Liver (tissue), 9 donors: ENCODE results near the gene ARHGAP23. TPM values are rescaled to one million over a fixed set of nuclear protein-coding genes. Genes with fewer than 3 reads are reported as not detected.

Source experiments
- DNase-seq: peaks from one replicate; pipeline ENCODE4 v3.0.0-alpha.2; 2017; ENCODE audit warnings: low spot score
- H3K27ac ChIP-seq, 2 donors: one replicate each; pipeline ENCODE4 v1.7.0; 2013; ENCODE audit warnings: inconsistent platforms in 2 of 2, low read length in 2 of 2, control low read depth in 1 of 2, low read depth in 1 of 2, mild to moderate bottlenecking in 1 of 2
- H3K27me3 ChIP-seq, 4 donors: one replicate each; pipeline versions ENCODE4 v1.6.1 to v1.7.0; 2013; ENCODE audit warnings: low read length in 3 of 4, inconsistent platforms in 1 of 4, mild to moderate bottlenecking in 1 of 4, moderate library complexity in 1 of 4; ENCODE audit not compliant: control insufficient read depth in 4 of 4, insufficient read depth in 4 of 4
- H3K36me3 ChIP-seq, 4 donors: one replicate each; pipeline versions ENCODE4 v1.6.1 to v1.7.0; 2013; ENCODE audit warnings: low read length in 3 of 4, mild to moderate bottlenecking in 3 of 4, low read depth in 1 of 4, moderate library complexity in 1 of 4; ENCODE audit not compliant: control insufficient read depth in 4 of 4, insufficient read depth in 3 of 4
- H3K4me1 ChIP-seq, 4 donors: one replicate each; pipeline versions ENCODE4 v1.6.1 to v1.7.0; 2013; ENCODE audit warnings: low read length in 3 of 4, mild to moderate bottlenecking in 3 of 4, moderate library complexity in 1 of 4; ENCODE audit not compliant: control insufficient read depth in 4 of 4, insufficient read depth in 4 of 4
- H3K4me3 ChIP-seq, 3 donors: one replicate each; pipeline versions ENCODE4 v1.6.1 to v1.7.0; 2013; ENCODE audit warnings: low read length in 3 of 3, control low read depth in 1 of 3, low read depth in 1 of 3, mild to moderate bottlenecking in 1 of 3
- H3K9ac ChIP-seq, 2 donors: one replicate each; pipeline ENCODE4 v1.7.0; 2013; ENCODE audit warnings: low read length in 2 of 2, mild to moderate bottlenecking in 2 of 2, moderate library complexity in 2 of 2, control low read depth in 1 of 2, low read depth in 1 of 2
- H3K9me3 ChIP-seq, 4 donors: one replicate each; pipeline versions ENCODE4 v1.6.1 to v1.7.0; 2013; ENCODE audit warnings: low read length in 3 of 4; ENCODE audit not compliant: control insufficient read depth in 4 of 4
- FOXA1 ChIP-seq: IDR thresholded peaks from 2 replicates; pipeline ENCODE4 v1.6.1; 2016; ENCODE audit warnings: antibody characterized with exemption
- FOXA2 ChIP-seq: IDR thresholded peaks from 2 replicates; pipeline ENCODE4 v1.6.1; 2016; ENCODE audit warnings: antibody characterized with exemption
- GABPA ChIP-seq, 2 donors: IDR thresholded peaks in 1 of 2; conservative IDR thresholded peaks in 1 of 2; 2 replicates each; pipeline ENCODE4 v1.6.1; 2016; ENCODE audit warnings: antibody characterized with exemption in 2 of 2, mild to moderate bottlenecking in 1 of 2, moderate library complexity in 1 of 2
- HNF4A ChIP-seq, 2 donors: conservative IDR thresholded peaks; 2 replicates each; pipeline ENCODE4 v1.6.1; 2016; ENCODE audit warnings: antibody characterized with exemption in 2 of 2, mild to moderate bottlenecking in 2 of 2
- HNF4G ChIP-seq: IDR thresholded peaks from 2 replicates; pipeline ENCODE4 v1.6.1; 2016; ENCODE audit warnings: antibody characterized with exemption
- JUND ChIP-seq, 2 donors: IDR thresholded peaks; 2 replicates each; pipeline ENCODE4 v1.6.1; 2016; ENCODE audit warnings: antibody characterized with exemption in 2 of 2
- RXRA ChIP-seq, 2 donors: IDR thresholded peaks; 2 replicates each; pipeline ENCODE4 v1.6.1; 2017 to 2018; ENCODE audit warnings: antibody characterized with exemption in 2 of 2, mild to moderate bottlenecking in 1 of 2
- SP1 ChIP-seq: IDR thresholded peaks from 2 replicates; pipeline ENCODE4 v1.6.1; 2018; ENCODE audit warnings: antibody characterized with exemption, mild to moderate bottlenecking
- TAF1 ChIP-seq: conservative IDR thresholded peaks from 2 replicates; pipeline ENCODE4 v1.6.1; 2016; ENCODE audit warnings: antibody characterized with exemption, mild to moderate bottlenecking
- YY1 ChIP-seq: IDR thresholded peaks from 2 replicates; pipeline ENCODE4 v1.6.1; 2016; ENCODE audit warnings: antibody characterized with exemption, mild to moderate bottlenecking
- WGBS: extraction: QIAGEN DNeasy Blood & Tissue Kit; methylation state at CpG from one replicate; pipeline ENCODE4 v1.1.7; 2013; 5-methylcytosine and 5-hydroxymethylcytosine counted together
- polyA plus RNA-seq, 2 donors: library from polyadenylated mRNA; stranded (reverse) in 1 of 2; unstranded in 1 of 2; fragments of 200-250 nt in 1 of 2; fragments of >200 nt in 1 of 2; fragmentation: Nextera tagmentation in 1 of 2; extraction: Ambion mirVana in 1 of 2; gene quantifications; one replicate each; pipeline versions ENCODE4 v1.2.1 to v1.2.3, GENCODE V29; 2013 to 2015
- total RNA-seq, 2 donors: library from RNA; depleted of rRNA; stranded (reverse); fragments of >200 nt; gene quantifications; one replicate each; pipeline ENCODE4 v1.2.3, GENCODE V29; 2014
- TF ChIP-seq, protein P1 (sequence below): IDR thresholded peaks from 2 replicates; pipeline ENCODE4 v1.6.1; 2016; ENCODE audit warnings: antibody characterized with exemption
- TF ChIP-seq, protein P2 (sequence below): fragments of 150-350 bp; IDR thresholded peaks from 2 replicates; pipeline ENCODE4 v1.5.1; 2017; ENCODE audit warnings: improper control_type of control experiment, low read depth, low read length; ENCODE audit not compliant: missing input control
- TF ChIP-seq, protein P3 (sequence below): IDR thresholded peaks from 2 replicates; pipeline ENCODE4 v1.6.1; 2016; ENCODE audit warnings: antibody characterized with exemption
- donor health status: healthy.
- donor health status: healthy.
- donor health status: healthy.
- donor health status: healthy.
- donor health status: healthy.

ARHGAP23 gene
- total and polyA plus RNA-seq, 4 donors: 0.28 to 31.8 (median 4.6) TPM

DNA sequence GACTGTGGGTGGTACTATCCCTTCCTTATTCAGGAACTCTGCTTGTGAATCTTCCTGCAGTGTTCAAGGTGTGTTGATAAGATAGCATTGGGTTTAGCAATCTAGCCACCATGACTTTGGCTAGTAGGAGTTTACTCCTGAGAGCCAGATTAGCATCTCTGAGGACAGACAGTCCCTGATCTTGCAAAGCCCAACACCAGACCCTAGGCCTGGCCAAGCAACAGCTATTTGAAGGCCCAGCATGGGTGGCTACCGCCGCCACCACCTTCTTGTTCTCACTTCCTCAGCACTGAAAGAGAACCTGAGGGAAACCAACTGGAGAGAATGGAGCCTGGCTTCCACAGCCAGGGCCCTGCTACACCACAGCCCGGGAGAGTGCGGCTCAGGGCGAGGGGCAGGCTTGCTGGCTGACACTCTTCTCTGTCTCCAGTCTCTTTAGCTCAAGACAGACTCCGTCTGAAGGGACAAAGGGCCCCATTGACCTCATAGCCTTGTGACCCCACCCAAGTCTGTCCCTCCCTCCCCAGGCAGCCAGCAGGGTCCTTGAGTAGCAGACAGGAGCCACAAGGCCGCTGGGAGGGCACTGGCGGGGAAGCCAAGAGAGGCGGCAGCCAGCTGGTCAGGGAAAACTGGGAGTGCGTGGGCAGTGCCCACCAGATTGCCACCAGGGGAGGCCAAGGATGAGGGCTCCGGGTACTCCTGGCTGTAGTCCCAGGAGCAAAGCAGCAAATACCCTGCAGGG, 10.9 kb upstream of the ARHGAP23 start:
- DNase-seq: no peak
- TF ChIP-seq YY1 (no peak), SP1 (no peak), JUND (IDR thresholded peaks at IDR 0.05) (no peak), HNF4G (no peak), FOXA2 (no peak), GABPA (IDR thresholded peaks at IDR 0.05 in 1 of 2, conservative IDR thresholded peaks at IDR 0.05 in 1 of 2) (no peak), FOXA1 (no peak), TAF1 (no peak), RXRA (IDR thresholded peaks at IDR 0.05) (no peak)
- TF ChIP-seq, protein P1, sequence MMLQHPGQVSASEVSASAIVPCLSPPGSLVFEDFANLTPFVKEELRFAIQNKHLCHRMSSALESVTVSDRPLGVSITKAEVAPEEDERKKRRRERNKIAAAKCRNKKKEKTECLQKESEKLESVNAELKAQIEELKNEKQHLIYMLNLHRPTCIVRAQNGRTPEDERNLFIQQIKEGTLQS: no peak
- peaks cover 0 to 11% (median 5%) of the 10 kb centered on the region in 4 donors for H3K27me3 ChIP-seq

DNA sequence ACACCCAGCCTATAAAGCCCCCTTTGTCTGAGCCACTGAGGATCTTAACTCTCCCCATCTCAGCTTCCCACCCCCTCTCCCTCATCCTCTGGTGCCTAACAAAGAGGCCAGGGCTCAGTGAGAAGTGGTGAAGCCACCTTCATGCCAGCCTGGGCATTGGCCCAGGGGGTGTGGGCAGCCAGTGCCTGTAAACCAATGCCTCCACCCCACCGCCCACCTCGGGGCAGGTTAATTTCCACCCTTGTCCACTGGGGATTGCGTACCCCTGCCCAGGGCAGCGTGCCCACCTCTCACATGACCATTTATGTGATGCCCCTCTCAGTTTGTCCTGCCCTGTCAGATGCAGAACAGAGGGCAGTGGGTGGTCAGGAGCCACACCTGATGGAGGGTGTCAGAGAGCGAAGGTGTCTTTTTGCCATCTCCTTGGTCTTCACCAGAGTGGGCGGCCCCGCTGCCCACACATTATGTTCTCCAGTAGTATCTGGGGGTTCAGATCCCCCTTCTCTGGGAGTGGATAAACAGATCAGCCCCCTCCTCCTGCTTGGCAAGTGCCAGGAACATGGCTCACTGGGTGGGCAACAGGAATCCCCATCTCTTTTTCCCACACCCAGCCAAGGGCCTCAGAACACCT, 10.1 kb upstream of the ARHGAP23 start:
- Histone ChIP-seq H3K27me3 (peaks cover 0 to 15% (median 5%) of the 10 kb centered on the region in 4 donors), H3K9me3 (no peaks in the 10 kb centered on the region), H3K4me3 (no peak overlapping the region), H3K27ac (no peak overlapping the region), H3K9ac (no peak overlapping the region), H3K4me1 (peaks cover 3 to 7% (median 6%) of the 10 kb centered on the region in 4 donors), H3K36me3 (no peaks in the 10 kb centered on the region)
- no peak for DNase-seq
- WGBS: 87% methylated on average over 7 of the region's 7 CpGs
- TF ChIP-seq, protein P2, sequence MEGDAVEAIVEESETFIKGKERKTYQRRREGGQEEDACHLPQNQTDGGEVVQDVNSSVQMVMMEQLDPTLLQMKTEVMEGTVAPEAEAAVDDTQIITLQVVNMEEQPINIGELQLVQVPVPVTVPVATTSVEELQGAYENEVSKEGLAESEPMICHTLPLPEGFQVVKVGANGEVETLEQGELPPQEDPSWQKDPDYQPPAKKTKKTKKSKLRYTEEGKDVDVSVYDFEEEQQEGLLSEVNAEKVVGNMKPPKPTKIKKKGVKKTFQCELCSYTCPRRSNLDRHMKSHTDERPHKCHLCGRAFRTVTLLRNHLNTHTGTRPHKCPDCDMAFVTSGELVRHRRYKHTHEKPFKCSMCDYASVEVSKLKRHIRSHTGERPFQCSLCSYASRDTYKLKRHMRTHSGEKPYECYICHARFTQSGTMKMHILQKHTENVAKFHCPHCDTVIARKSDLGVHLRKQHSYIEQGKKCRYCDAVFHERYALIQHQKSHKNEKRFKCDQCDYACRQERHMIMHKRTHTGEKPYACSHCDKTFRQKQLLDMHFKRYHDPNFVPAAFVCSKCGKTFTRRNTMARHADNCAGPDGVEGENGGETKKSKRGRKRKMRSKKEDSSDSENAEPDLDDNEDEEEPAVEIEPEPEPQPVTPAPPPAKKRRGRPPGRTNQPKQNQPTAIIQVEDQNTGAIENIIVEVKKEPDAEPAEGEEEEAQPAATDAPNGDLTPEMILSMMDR: no peak
- TF ChIP-seq, protein P3, sequence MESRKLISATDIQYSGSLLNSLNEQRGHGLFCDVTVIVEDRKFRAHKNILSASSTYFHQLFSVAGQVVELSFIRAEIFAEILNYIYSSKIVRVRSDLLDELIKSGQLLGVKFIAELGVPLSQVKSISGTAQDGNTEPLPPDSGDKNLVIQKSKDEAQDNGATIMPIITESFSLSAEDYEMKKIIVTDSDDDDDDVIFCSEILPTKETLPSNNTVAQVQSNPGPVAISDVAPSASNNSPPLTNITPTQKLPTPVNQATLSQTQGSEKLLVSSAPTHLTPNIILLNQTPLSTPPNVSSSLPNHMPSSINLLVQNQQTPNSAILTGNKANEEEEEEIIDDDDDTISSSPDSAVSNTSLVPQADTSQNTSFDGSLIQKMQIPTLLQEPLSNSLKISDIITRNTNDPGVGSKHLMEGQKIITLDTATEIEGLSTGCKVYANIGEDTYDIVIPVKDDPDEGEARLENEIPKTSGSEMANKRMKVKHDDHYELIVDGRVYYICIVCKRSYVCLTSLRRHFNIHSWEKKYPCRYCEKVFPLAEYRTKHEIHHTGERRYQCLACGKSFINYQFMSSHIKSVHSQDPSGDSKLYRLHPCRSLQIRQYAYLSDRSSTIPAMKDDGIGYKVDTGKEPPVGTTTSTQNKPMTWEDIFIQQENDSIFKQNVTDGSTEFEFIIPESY: no peak
- TF ChIP-seq HNF4G (no peak), HNF4A (conservative IDR thresholded peaks at IDR 0.05) (no peak), FOXA1 (no peak), YY1 (no peak), JUND (IDR thresholded peaks at IDR 0.05) (no peak), SP1 (no peak), TAF1 (no peak), RXRA (IDR thresholded peaks at IDR 0.05) (no peak)
- TF ChIP-seq, protein P1: no peak

More for the DNA sequence above, 10.9 kb upstream of the ARHGAP23 start:
- Histone ChIP-seq H3K4me3 (no peak overlapping the region), H3K9me3 (no peaks in the 10 kb centered on the region), H3K9ac (no peak overlapping the region), H3K27ac (no peak overlapping the region), H3K36me3 (no peaks in the 10 kb centered on the region), H3K4me1 (peaks cover 3 to 7% (median 6%) of the 10 kb centered on the region in 4 donors)
- WGBS: 83% methylated on average over 11 of the region's 11 CpGs
